PC-9 (cell line): ENCODE measurements around the gene DAPK1. TPM values are rescaled to one million over a fixed set of nuclear protein-coding genes. Genes with fewer than 3 reads are reported as not detected.

Experiments
- BruUV-seq: library from RNA; stranded (reverse); fragments of 400-500 nt; replicated peaks from 2 replicates; lab custom pipeline; 2021; lab: Mats Ljungman, UMichigan
- CTCF ChIA-PET: fragments of 300-600 bp; sonication (Branson Sonifier 250); formaldehyde crosslinking; loops from one replicate; lab custom pipeline; 2022; ENCODE audit warnings: antibody characterized with exemption; lab: Charles Lee
- POLR2A ChIA-PET: fragments of 300-600 bp; sonication (Branson Sonifier 250); formaldehyde crosslinking; loops from one replicate; lab custom pipeline; 2022; ENCODE audit warnings: antibody characterized with exemption; ENCODE audit not compliant: unreplicated experiment; lab: Charles Lee
- DNase-seq, 2 experiments: peaks; one replicate each; pipeline versions ENCODE4 v3.0.0 to v3.0.0-alpha.2; 2015 to 2022; ENCODE audit warnings: mixed read lengths in 1 of 2
- H2AFZ ChIP-seq: fragments of 200-600 bp; sonication (generic); 2 replicates; pipeline ENCODE4 v1.8.1; 2017; ENCODE audit warnings: antibody characterized with exemption
- H3F3A ChIP-seq: fragments of 200-600 bp; sonication (generic); 2 replicates; pipeline ENCODE4 v1.8.1; 2017; ENCODE audit warnings: antibody characterized with exemption, mild to moderate bottlenecking, low read depth; ENCODE audit not compliant: insufficient read depth
- H3K27ac ChIP-seq: fragments of 200-600 bp; sonication (generic); 2 replicates; pipeline ENCODE4 v1.6.1; 2016; ENCODE audit warnings: mixed run types
- H3K27me3 ChIP-seq: fragments of 200-600 bp; sonication (generic); 2 replicates; pipeline ENCODE4 v1.6.1; 2016; ENCODE audit warnings: low read depth, mixed run types; ENCODE audit not compliant: insufficient read depth
- H3K36me3 ChIP-seq: fragments of 200-600 bp; sonication (generic); 2 replicates; pipeline ENCODE4 v1.6.1; 2016; ENCODE audit warnings: low read depth, mixed run types
- H3K4me1 ChIP-seq: fragments of 200-600 bp; sonication (generic); replicated peaks from 2 replicates; pipeline ENCODE4 v1.6.1; 2016; ENCODE audit warnings: mixed run types; ENCODE audit not compliant: insufficient read depth
- H3K4me2 ChIP-seq: fragments of 200-600 bp; sonication (generic); 2 replicates; pipeline ENCODE4 v1.6.1; 2017; ENCODE audit warnings: mixed run types
- H3K4me3 ChIP-seq: fragments of 200-600 bp; sonication (generic); 2 replicates; pipeline ENCODE4 v1.6.1; 2016; ENCODE audit warnings: mixed run types
- H3K79me2 ChIP-seq: fragments of 200-600 bp; sonication (generic); 2 replicates; pipeline ENCODE4 v1.6.1; 2017; ENCODE audit warnings: low read depth, mixed run types
- H3K9me2 ChIP-seq: fragments of 200-600 bp; sonication (generic); 2 replicates; pipeline ENCODE4 v1.8.1; 2017; ENCODE audit warnings: mild to moderate bottlenecking; ENCODE audit not compliant: insufficient read depth
- H3K9me3 ChIP-seq: fragments of 200-600 bp; sonication (generic); 2 replicates; pipeline ENCODE4 v1.8.1; 2016; ENCODE audit warnings: low read depth; ENCODE audit not compliant: insufficient read depth
- H4K20me1 ChIP-seq: fragments of 200-600 bp; sonication (generic); 2 replicates; pipeline ENCODE4 v1.8.1; 2017; ENCODE audit not compliant: insufficient read depth
- EZH2 ChIP-seq: fragments of 200-600 bp; sonication (generic); IDR thresholded peaks from 2 replicates; pipeline ENCODE4 v1.8.0; 2017; ENCODE audit warnings: antibody characterized with exemption, low read depth
- intact Hi-C: fragments of 100-400 bp; cut with micrococcal nuclease; formaldehyde crosslinking; loops from one replicate; pipeline ENCODE4 v1.10.0; 2022; ENCODE audit not compliant: unreplicated experiment
- total RNA-seq: library from RNA; stranded (reverse); gene quantifications from 2 replicates; pipeline ENCODE4 v1.2.3, GENCODE V29; 2021
- TF ChIP-seq, protein P1 (sequence below): fragments of 200-600 bp; sonication (generic); conservative IDR thresholded peaks from 2 replicates; pipeline ENCODE4 v1.6.1; 2017; ENCODE audit warnings: mixed run types, antibody characterized with exemption, mild to moderate bottlenecking, moderate library complexity

Gene DAPK1
- total RNA-seq, 1 experiment from 2014 or later: 100 TPM

DNA sequence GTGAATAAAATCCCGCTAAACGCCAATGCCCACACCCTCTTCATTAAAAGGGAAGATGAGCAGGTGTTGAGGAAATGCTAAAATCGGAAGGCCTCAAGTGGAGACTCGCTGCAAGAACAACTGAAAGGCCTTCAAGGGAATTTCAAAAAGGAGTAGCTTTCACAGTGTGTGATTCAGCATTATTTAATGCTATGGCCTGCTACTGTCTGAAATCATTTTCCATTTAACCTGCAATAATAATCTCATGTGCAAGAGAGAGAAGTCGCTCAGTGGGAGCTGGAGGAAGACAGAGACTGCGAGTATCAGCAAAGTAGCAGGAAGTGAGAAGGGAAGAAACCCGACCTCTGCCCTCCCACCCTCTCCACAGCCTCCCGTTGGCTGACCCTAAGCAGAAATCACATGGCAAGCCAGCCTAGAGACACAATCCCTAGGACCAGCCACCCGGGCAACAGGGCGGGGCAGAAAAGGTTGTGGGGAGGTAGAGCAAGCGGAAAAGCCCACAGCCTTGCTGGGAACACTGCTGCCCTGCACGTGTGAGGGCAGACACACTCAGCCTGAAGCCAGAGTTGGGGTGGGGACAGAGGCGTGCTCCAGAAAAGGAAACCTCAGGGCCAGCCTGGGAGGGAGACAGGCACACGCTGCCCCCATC lies 188.3 kb downstream of the DAPK1 start:
- no peak overlapping the region for H2AFZ ChIP-seq
- CTCF ChIA-PET: no interaction called here
- POLR2A ChIA-PET: no interaction called here

DNA sequence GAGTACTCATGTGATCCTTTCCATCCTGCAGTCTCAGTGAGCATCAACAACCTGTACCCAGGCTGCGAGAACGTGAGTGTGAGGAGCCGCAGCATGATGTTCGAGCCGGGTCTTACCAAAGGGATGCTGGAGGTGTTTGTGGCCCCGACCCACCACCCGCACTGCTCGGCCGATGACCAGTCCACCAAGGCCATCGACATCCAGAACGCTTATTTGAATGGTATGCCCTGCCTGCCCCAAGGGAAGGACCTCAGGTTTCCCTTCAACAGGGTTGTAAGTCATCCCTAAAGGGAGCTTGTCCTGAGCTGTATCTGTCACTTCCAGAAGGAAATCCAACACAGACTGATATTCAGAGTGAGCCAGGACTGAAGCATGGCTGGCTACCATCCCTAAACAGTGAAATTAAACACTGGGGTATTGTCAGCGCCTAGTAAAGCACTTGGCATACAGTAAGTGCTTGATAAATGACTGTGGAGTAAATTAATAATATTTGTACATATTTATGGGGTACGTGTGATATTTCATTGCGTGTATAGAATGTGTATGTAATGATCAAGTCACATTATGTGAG lies 188.9 kb downstream of the DAPK1 start:
- BruUV-seq: no TSS peak
- peaks cover 2% of the 10 kb centered on the region; the same call in 1 of the 2 replicates for H4K20me1 ChIP-seq
- H2AFZ ChIP-seq: no peak overlapping the region
- H3K79me2 ChIP-seq: no peaks in the 10 kb centered on the region
- H3K27me3 ChIP-seq: no peaks in the 10 kb centered on the region
- peaks cover 3% of the 10 kb centered on the region; the same call in 1 of the 2 replicates for H3F3A ChIP-seq
- H3K4me2 ChIP-seq: no peak overlapping the region
- no peak overlapping the region for H3K4me3 ChIP-seq
- no peak overlapping the region for H3K27ac ChIP-seq
- TF ChIP-seq, protein P1, sequence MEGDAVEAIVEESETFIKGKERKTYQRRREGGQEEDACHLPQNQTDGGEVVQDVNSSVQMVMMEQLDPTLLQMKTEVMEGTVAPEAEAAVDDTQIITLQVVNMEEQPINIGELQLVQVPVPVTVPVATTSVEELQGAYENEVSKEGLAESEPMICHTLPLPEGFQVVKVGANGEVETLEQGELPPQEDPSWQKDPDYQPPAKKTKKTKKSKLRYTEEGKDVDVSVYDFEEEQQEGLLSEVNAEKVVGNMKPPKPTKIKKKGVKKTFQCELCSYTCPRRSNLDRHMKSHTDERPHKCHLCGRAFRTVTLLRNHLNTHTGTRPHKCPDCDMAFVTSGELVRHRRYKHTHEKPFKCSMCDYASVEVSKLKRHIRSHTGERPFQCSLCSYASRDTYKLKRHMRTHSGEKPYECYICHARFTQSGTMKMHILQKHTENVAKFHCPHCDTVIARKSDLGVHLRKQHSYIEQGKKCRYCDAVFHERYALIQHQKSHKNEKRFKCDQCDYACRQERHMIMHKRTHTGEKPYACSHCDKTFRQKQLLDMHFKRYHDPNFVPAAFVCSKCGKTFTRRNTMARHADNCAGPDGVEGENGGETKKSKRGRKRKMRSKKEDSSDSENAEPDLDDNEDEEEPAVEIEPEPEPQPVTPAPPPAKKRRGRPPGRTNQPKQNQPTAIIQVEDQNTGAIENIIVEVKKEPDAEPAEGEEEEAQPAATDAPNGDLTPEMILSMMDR: no peak
- TF ChIP-seq EZH2: no peak
- intact Hi-C loops: loop anchor here (10.0 kb wide), 1 partner anchor 888 kb away; no protein-coding TSS in a partner anchor
- H3K9me3 ChIP-seq: no peaks in the 10 kb centered on the region
- ChIA-PET POLR2A (no interaction called here), CTCF (no interaction called here)
- H3K36me3 ChIP-seq: 0 out of 2 replicates have a peak, but pooled peaks cover 5% of the 10 kb centered on the region
- no peak for DNase-seq
- H3K9me2 ChIP-seq: no peaks in the 10 kb centered on the region
- H3K4me1 ChIP-seq: 0 out of 2 replicates have a peak, but pooled peaks cover 5% of the 10 kb centered on the region

More for the DNA sequence above, 188.3 kb downstream of the DAPK1 start:
- Histone ChIP-seq H3K4me3 (no peak overlapping the region), H3K27me3 (no peaks in the 10 kb centered on the region), H3K79me2 (no peaks in the 10 kb centered on the region), H3K9me2 (no peaks in the 10 kb centered on the region), H3K4me1 (0 out of 2 replicates have a peak, but pooled peaks cover 5% of the 10 kb centered on the region), H3K27ac (0 out of 2 replicates have a peak overlapping the region, but pooled peaks have one; percentile 36), H3K9me3 (no peaks in the 10 kb centered on the region), H3K4me2 (no peak overlapping the region), H4K20me1 (peaks cover 2% of the 10 kb centered on the region; the same call in 1 of the 2 replicates), H3F3A (peaks cover 3% of the 10 kb centered on the region; the same call in 1 of the 2 replicates), H3K36me3 (0 out of 2 replicates have a peak, but pooled peaks cover 5% of the 10 kb centered on the region)
- TF ChIP-seq, protein P1: no peak
- TF ChIP-seq EZH2: no peak
- no peak for DNase-seq
- intact Hi-C loops: loop anchor here (10.0 kb wide), 1 partner anchor 889 kb away; no protein-coding TSS in a partner anchor
- no TSS peak for BruUV-seq

DNA sequence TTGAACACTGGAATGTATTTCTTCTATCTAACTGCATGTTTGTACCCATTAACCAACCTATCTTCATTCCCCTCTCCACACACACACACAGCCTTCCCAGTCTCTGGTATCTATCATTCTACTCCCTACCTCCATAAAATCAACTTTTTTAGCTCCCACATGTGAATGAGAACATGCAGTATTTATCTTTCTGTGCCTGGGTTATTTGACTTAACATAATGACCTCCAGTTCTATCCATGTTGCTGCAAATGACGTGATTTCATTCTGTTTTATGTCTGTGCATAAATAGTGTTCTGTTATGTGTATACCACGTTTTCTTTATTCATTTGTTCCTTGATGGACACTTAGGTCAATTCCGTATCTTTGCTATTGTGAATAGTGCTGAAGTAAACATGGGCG lies 189.5 kb downstream of the DAPK1 start:
- POLR2A ChIA-PET: no interaction called here

More for the DNA sequence above, 189.5 kb downstream of the DAPK1 start:
- Histone ChIP-seq H3K27ac (no peak overlapping the region), H3K4me1 (0 out of 2 replicates have a peak, but pooled peaks cover 5% of the 10 kb centered on the region), H3K79me2 (no peaks in the 10 kb centered on the region), H2AFZ (no peak overlapping the region), H3K4me3 (no peak overlapping the region), H4K20me1 (peaks cover 2% of the 10 kb centered on the region; the same call in 1 of the 2 replicates), H3K9me2 (no peaks in the 10 kb centered on the region), H3F3A (peaks cover 3% of the 10 kb centered on the region; the same call in 1 of the 2 replicates), H3K9me3 (no peaks in the 10 kb centered on the region), H3K36me3 (0 out of 2 replicates have a peak, but pooled peaks cover 5% of the 10 kb centered on the region), H3K27me3 (no peaks in the 10 kb centered on the region), H3K4me2 (no peak overlapping the region)
- intact Hi-C loops: loop anchor here (10.0 kb wide), 1 partner anchor 888 kb away; no protein-coding TSS in a partner anchor
- BruUV-seq: no TSS peak
- TF ChIP-seq, protein P1: no peak
- TF ChIP-seq EZH2: no peak
- CTCF ChIA-PET: no interaction called here
- no peak for DNase-seq
